IMR-90 (cell line): ENCODE data around the gene FOSL2. TPM values are rescaled to one million over a fixed set of nuclear protein-coding genes. Genes with fewer than 3 reads are reported as not detected.
A peak's percentile ranks its signal among the peaks of the same experiment; 100 is the strongest.

Experiments used
- ATAC-seq: fragments of 200-7000 bp; cut with Tn5 transposase; 2 replicates; pipeline ENCODE4 v1.9.1; 2020; ENCODE audit warnings: low read depth, mild to moderate bottlenecking, moderate library complexity
- BruUV-seq: library from RNA; stranded (reverse); fragments of 400-500 nt; replicated peaks from 2 replicates; lab custom pipeline; 2021; lab: Mats Ljungman, UMichigan
- CTCF ChIA-PET: fragments of 300-600 bp; formaldehyde crosslinking; extraction: SDS; loops from one replicate; lab custom pipeline; 2021; ENCODE audit warnings: antibody characterized with exemption; lab: Yijun Ruan, JAX
- POLR2A ChIA-PET: fragments of 300-600 bp; sonication (Branson Sonifier 250); formaldehyde crosslinking; loops from one replicate; lab custom pipeline; 2022; ENCODE audit warnings: antibody characterized with exemption; ENCODE audit not compliant: unreplicated experiment; lab: Charles Lee
- DNase-seq: peaks from one replicate; pipeline ENCODE4 v3.0.0; 2013
- H2AFZ ChIP-seq: replicated peaks from 2 replicates; pipeline ENCODE3; 2013; ENCODE audit warnings: low read length, mild to moderate bottlenecking; ENCODE audit not compliant: poor library complexity
- H2AK5ac ChIP-seq: 2 replicates; pipeline ENCODE4 v1.6.1; 2013; ENCODE audit warnings: low read depth, low read length, inconsistent platforms
- H2AK9ac ChIP-seq: replicated peaks from 2 replicates; pipeline ENCODE3; 2013; ENCODE audit warnings: mild to moderate bottlenecking, low read depth, low read length, moderate library complexity; ENCODE audit not compliant: poor library complexity
- H2BK120ac ChIP-seq: 2 replicates; pipeline ENCODE4 v1.6.1; 2013; ENCODE audit warnings: low read depth, low read length, inconsistent platforms
- H2BK15ac ChIP-seq: 3 replicates; pipeline ENCODE4 v1.6.1; 2013; ENCODE audit warnings: low read depth, low read length, inconsistent platforms
- H2BK20ac ChIP-seq: 2 replicates; pipeline ENCODE4 v1.6.1; 2013; ENCODE audit warnings: low read depth, mild to moderate bottlenecking, inconsistent platforms, low read length, moderate library complexity
- H2BK5ac ChIP-seq: 2 replicates; pipeline ENCODE4 v1.6.1; 2013; ENCODE audit warnings: mild to moderate bottlenecking, low read depth, low read length, inconsistent platforms; ENCODE audit not compliant: poor library complexity, severe bottlenecking
- H3K14ac ChIP-seq: replicated peaks from 2 replicates; pipeline ENCODE4 v1.6.1; 2013; ENCODE audit warnings: low read depth, low read length, inconsistent platforms
- H3K18ac ChIP-seq: 2 replicates; pipeline ENCODE4 v1.6.1; 2013; ENCODE audit warnings: low read depth, low read length, control low read depth
- H3K23ac ChIP-seq: 2 replicates; pipeline ENCODE4 v1.6.1; 2013; ENCODE audit warnings: low read depth, low read length, inconsistent platforms
- H3K27ac ChIP-seq: 2 replicates; pipeline ENCODE4 v1.5.1; 2013; ENCODE audit warnings: mild to moderate bottlenecking, control low read depth, low read length; ENCODE audit not compliant: insufficient read depth
- H3K27me3 ChIP-seq: 2 replicates; pipeline ENCODE4 v1.6.1; 2013; ENCODE audit warnings: low read length; ENCODE audit not compliant: control insufficient read depth, insufficient read depth
- H3K36me3 ChIP-seq: 2 replicates; pipeline ENCODE4 v1.6.1; 2013; ENCODE audit warnings: low read length, mixed read lengths; ENCODE audit not compliant: control insufficient read depth, insufficient read depth
- H3K4ac ChIP-seq: 2 replicates; pipeline ENCODE4 v1.6.1; 2013; ENCODE audit warnings: low read depth, low read length, inconsistent platforms
- H3K4me1 ChIP-seq: 2 replicates; pipeline ENCODE4 v1.6.1; 2013; ENCODE audit warnings: low read length, mixed read lengths; ENCODE audit not compliant: control insufficient read depth, insufficient read depth
- H3K4me2 ChIP-seq: 2 replicates; pipeline ENCODE4 v1.6.1; 2013; ENCODE audit warnings: low read depth, mild to moderate bottlenecking, control low read depth, low read length, moderate library complexity
- H3K4me3 ChIP-seq: 2 replicates; pipeline ENCODE4 v1.5.1; 2013; ENCODE audit warnings: low read depth, mild to moderate bottlenecking, control low read depth, low read length, moderate library complexity; ENCODE audit not compliant: insufficient read depth
- H3K56ac ChIP-seq: 2 replicates; pipeline ENCODE4 v1.6.1; 2013; ENCODE audit warnings: low read length, inconsistent platforms; ENCODE audit not compliant: insufficient read depth; ENCODE audit errors: extremely low read depth
- H3K79me1 ChIP-seq, 2 experiments: 2 replicates each; pipeline ENCODE4 v1.6.1; 2013; ENCODE audit warnings: low read length in 2 of 2, inconsistent platforms in 1 of 2, low read depth in 1 of 2
- H3K9ac ChIP-seq: 2 replicates; pipeline ENCODE4 v1.6.1; 2013; ENCODE audit warnings: low read depth, low read length, control low read depth
- H3K9me1 ChIP-seq: 2 replicates; pipeline ENCODE4 v1.6.1; 2013; ENCODE audit warnings: low read length, inconsistent platforms; ENCODE audit not compliant: insufficient read depth
- H3K9me3 ChIP-seq: 2 replicates; pipeline ENCODE4 v1.6.1; 2013; ENCODE audit warnings: low read length; ENCODE audit not compliant: control insufficient read depth, insufficient read depth
- H4K20me1 ChIP-seq: 2 replicates; pipeline ENCODE4 v1.6.1; 2013; ENCODE audit warnings: low read length, inconsistent platforms; ENCODE audit not compliant: insufficient read depth
- H4K5ac ChIP-seq: 2 replicates; pipeline ENCODE4 v1.6.1; 2013; ENCODE audit warnings: mild to moderate bottlenecking, low read depth, low read length, control low read depth
- H4K8ac ChIP-seq, 2 experiments: 2 replicates each; pipeline ENCODE4 v1.6.1; 2013; ENCODE audit warnings: low read depth in 2 of 2, low read length in 2 of 2, control low read depth in 1 of 2, inconsistent platforms in 1 of 2
- H4K91ac ChIP-seq: 2 replicates; pipeline ENCODE4 v1.6.1; 2013; ENCODE audit warnings: low read depth, low read length, inconsistent platforms; ENCODE audit not compliant: insufficient read depth
- CHD1 ChIP-seq: IDR thresholded peaks from 2 replicates; pipeline ENCODE4 v1.6.1; 2012; ENCODE audit warnings: low read depth, low read length, improper control_type of control experiment
- WGBS, 2 experiments: methylation state at CpG; one replicate each; pipeline versions ENCODE4 v1.1.5 to v1.1.7; 2013; ENCODE audit warnings: missing lambda C conversion rate in 2 of 2; ENCODE audit not compliant: insufficient read length in 1 of 2; ENCODE audit errors: extremely low coverage in 2 of 2; 5-methylcytosine and 5-hydroxymethylcytosine counted together
- dilution Hi-C: fragments of 300-500 bp; cut with HindIII; formaldehyde crosslinking; loops from one replicate; pipeline ENCODE4 v1.14.3; 2018; ENCODE audit warnings: low sequenced_read_pairs; ENCODE audit not compliant: unreplicated experiment
- in situ Hi-C: fragments of 300-500 bp; cut with MboI; formaldehyde crosslinking; loops from 3 replicates; pipeline ENCODE4 v1.14.3; 2019; ENCODE audit warnings: low sequenced_read_pairs, inconsistent platforms, mixed read lengths
- intact Hi-C: fragments of 100-400 bp; cut with micrococcal nuclease; formaldehyde crosslinking; loops from 2 replicates; pipeline ENCODE4 v1.10.0; 2022
- polyA plus RNA-seq, 3 experiments: library from polyadenylated mRNA; depleted of rRNA; stranded (reverse); fragments of >200 nt; gene quantifications; 2 replicates each; pipeline ENCODE4 v1.2.3, GENCODE V29; 2012; ENCODE audit warnings: low replicate concordance in 1 of 3
- total RNA-seq: library from RNA; depleted of rRNA; stranded (reverse); fragments of >200 nt; gene quantifications from 2 replicates; pipeline ENCODE4 v1.2.3, GENCODE V29; 2012

The FOSL2 gene
- total and polyA plus RNA-seq, 2 of the 4 experiments (the other 2 are of a cell fraction) = 31.4 to 46.3 TPM

- Histone ChIP-seq H4K5ac (no peak overlapping the region), H3K36me3 (peaks cover 83% of the 10 kb centered on the region), H3K79me1 (peaks cover 16 to 90% of the 10 kb centered on the region in 2 experiments; a peak in 3 of 4 replicates), H2AK9ac (peak overlapping the region; percentile 6), H3K9me3 (no peaks in the 10 kb centered on the region), H3K27ac (no peak overlapping the region), H3K4me2 (no peak overlapping the region; the same call in 1 of the 2 replicates), H2BK5ac (no peak overlapping the region), H3K14ac (no peak overlapping the region), H2AK5ac (no peak overlapping the region), H3K4me1 (peaks cover 56% of the 10 kb centered on the region), H2AFZ (no peak overlapping the region), H3K9me1 (peaks cover 56% of the 10 kb centered on the region), H3K56ac (no peak overlapping the region), H3K18ac (no peak overlapping the region), H4K8ac (no peak overlapping the region; a peak in 1 of 4 replicates), H3K9ac (no peak overlapping the region), H3K23ac (no peak overlapping the region), H3K4me3 (no peak overlapping the region), H4K20me1 (peaks cover 100% of the 10 kb centered on the region), H2BK15ac (no peak overlapping the region), H3K27me3 (no peaks in the 10 kb centered on the region), H3K4ac (no peak overlapping the region), H2BK120ac (no peak overlapping the region), H4K91ac (no peak overlapping the region), H2BK20ac (no peak overlapping the region)
- no peak for TF ChIP-seq CHD1
- dilution Hi-C loops = no loop called here
- ATAC-seq (no peak), DNase-seq (no peak)
- 87% methylated on average over 3 of the region's 6 CpGs; no CpG with 5 or more reads in 1 of the 2 experiments for WGBS, 2 experiments
- CTCF ChIA-PET = no interaction called here
- in situ Hi-C loops = no loop called here
- intact Hi-C loops = no loop called here
- no TSS peak for BruUV-seq
- POLR2A ChIA-PET = no interaction called here
These were observed 9.4 kb downstream of the FOSL2 start for GRCh38 chr2:28401948-28402550.
